ENCODE measurements around the gene RIPK1.

Gene RIPK1

DNA sequence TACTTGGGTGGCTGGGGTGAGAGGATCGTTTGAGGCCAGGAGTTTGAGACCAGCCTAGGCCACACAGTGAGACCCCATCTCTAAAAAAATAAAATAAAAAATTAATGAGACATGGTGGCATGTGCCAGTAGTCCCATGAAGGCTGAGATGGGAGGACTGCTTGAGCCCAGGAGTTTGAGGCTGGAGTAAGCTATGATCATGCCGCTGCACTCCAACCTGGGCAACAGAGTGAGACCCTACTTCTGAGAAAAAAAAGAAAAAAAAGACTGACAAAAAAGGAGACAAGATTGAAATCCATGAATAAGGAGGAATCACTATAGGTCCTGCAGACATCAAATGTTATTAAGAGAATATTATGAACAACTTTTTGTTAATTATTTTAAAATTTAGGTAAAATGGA is 26.5 kb downstream of the RIPK1 start:
- TF ChIP-seq POLR2AphosphoS5 (IDR thresholded peaks at IDR 0.05; ENCODE audit: low read depth, low read length) (no peak), TAF1 (IDR thresholded peaks at IDR 0.05; ENCODE audit: borderline replicate concordance, low read depth, low read length) (no peak), POLR2A (IDR thresholded peaks at IDR 0.05; ENCODE audit: low read depth, low read length) (no peak)
- FAIRE-seq, result no peak

DNA sequence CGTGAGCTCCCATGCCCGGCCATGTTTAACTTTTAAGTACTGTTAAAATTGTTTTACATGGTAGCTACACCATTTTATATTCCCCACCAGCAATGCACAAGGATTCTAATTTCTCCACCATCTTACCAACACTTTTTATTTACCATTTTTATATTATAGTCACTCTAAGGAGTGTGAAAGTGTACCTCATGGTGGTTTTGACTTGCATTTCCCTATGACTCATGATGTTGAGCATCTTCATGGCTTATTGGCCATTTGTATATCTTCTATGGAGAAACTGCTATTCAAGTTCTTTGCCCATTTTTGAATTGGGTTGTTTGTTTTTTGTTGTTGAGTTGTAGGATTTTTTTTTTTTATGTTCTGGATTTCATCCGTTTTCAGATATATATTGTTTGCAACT is 34.6 kb downstream of the RIPK1 start:
- TF ChIP-seq POLR2A (IDR thresholded peaks at IDR 0.05; ENCODE audit: low read depth, low read length), result no peak
- no peak for TF ChIP-seq POLR2AphosphoS5 (IDR thresholded peaks at IDR 0.05; ENCODE audit: low read depth, low read length)
- no peak for TF ChIP-seq TAF1 (IDR thresholded peaks at IDR 0.05; ENCODE audit: borderline replicate concordance, low read depth, low read length)
- FAIRE-seq (no peak), DNase-seq (ENCODE audit: insufficient read length) (no peak)

More for the DNA sequence above, 26.5 kb downstream of the RIPK1 start:
- no peak for DNase-seq (ENCODE audit: insufficient read length)

DNA sequence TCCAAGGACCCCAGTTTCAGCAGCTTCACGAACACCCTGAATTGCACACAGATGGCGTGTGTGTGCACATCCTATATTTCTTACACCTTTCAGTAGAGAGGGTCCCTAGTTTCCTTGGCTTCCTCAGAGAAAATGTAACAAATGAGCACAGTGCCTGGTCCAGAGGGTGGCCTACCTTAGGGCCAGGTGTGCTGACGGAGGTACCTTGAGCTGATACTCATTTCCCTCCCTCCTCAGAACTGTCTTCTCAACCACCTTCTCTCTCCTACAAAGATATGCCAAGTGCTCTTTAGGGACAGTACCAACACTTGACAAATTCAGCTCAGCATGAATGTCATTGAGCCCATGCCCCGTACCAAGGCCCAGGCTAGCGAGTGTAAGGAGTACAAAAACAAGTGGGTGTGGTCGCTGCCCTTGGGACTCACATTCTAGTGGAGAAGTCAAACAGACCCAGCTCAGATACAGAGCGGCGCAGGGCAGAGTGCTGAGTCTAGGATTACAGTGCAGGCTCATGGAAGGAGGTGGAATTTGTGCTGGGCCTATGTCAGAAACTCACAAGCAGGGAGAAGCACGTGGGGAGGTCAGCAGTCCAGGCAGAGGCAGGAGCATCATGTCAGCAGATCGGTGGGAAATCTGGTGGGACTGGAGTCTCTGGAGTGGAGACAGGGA is 40.6 kb downstream of the RIPK1 start:
- DNase-seq (ENCODE audit: insufficient read length), result no peak
- no peak for TF ChIP-seq TAF1 (IDR thresholded peaks at IDR 0.05; ENCODE audit: borderline replicate concordance, low read depth, low read length)
- TF ChIP-seq POLR2A (IDR thresholded peaks at IDR 0.05; ENCODE audit: low read depth, low read length), result no peak
- no peak for TF ChIP-seq POLR2AphosphoS5 (IDR thresholded peaks at IDR 0.05; ENCODE audit: low read depth, low read length)
- no peak for FAIRE-seq

DNA sequence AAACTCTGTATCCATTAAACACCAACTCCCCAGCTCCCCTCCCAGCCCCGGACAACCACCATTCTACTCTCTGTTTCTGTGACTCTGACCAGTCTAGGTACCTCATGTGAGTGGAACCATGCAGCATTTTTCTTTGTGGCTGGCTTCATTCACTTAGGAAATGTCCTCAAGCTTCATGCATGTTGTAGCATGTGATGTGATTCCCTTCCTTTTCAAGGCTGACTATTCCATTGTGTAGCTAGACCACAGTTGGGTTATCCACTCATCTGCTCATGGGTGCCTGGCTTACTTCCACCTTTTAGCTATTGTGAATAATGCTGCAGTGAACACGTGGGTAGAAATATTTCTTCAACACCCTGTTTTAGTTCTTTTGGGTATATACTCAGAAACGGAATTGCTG is 41.5 kb downstream of the RIPK1 start:
- FAIRE-seq, result no peak

DNA sequence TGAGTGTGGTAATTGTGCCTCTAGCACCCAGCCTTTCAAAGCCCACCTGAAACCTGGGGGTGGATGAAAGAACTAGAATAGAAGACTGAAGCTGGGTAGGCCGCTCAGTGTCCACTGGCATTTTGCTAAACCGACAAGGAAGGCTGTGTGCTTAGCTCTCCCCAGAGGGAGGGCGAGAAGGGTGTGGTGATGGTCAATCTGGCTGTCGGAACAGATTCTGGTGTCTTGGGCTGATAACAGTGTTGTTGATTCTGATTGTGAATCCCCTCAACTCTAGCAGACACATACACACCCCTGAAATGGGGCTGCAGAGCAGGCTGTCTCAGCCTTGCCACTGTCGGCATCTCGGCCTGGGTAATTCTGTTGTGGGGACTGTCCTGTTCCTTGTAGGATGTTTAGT is 46.1 kb downstream of the RIPK1 start:
- DNase-seq (ENCODE audit: insufficient read length) (no peak), FAIRE-seq (no peak)
- no peak for TF ChIP-seq POLR2AphosphoS5 (IDR thresholded peaks at IDR 0.05; ENCODE audit: low read depth, low read length)
- TF ChIP-seq TAF1 (IDR thresholded peaks at IDR 0.05; ENCODE audit: borderline replicate concordance, low read depth, low read length), result no peak
- no peak for TF ChIP-seq POLR2A (IDR thresholded peaks at IDR 0.05; ENCODE audit: low read depth, low read length)

More for the DNA sequence above, 41.5 kb downstream of the RIPK1 start:
- no peak for DNase-seq (ENCODE audit: insufficient read length)
- TF ChIP-seq TAF1 (IDR thresholded peaks at IDR 0.05; ENCODE audit: borderline replicate concordance, low read depth, low read length), result no peak
- TF ChIP-seq POLR2A (IDR thresholded peaks at IDR 0.05; ENCODE audit: low read depth, low read length), result no peak
- TF ChIP-seq POLR2AphosphoS5 (IDR thresholded peaks at IDR 0.05; ENCODE audit: low read depth, low read length), result no peak

DNA sequence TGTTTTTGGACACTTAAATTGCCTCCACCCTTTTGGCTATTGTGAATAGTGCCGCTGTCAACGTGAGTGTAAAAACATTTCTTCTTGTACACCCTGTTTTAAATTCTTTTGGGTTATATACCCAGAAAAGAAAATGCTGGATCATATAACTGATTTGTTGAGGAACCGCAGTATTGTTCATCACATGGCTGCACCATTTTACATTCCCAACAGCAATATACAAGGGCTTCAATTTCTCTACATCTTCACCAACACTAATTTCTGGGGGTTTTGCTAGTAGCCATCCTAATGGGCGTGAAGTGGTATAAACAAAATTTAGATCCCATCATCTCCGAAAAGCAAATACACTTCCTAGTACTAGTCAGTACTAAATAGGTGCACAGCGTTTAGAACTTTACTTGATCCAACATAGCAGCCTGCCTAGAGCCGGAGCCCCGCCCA is 49.6 kb downstream of the RIPK1 start:
- DNase-seq (ENCODE audit: insufficient read length) (no peak), FAIRE-seq (peak; percentile 17)
- TF ChIP-seq POLR2A (IDR thresholded peaks at IDR 0.05; ENCODE audit: low read depth, low read length) (no peak), TAF1 (IDR thresholded peaks at IDR 0.05; ENCODE audit: borderline replicate concordance, low read depth, low read length) (no peak), POLR2AphosphoS5 (IDR thresholded peaks at IDR 0.05; ENCODE audit: low read depth, low read length) (no peak)

DNA sequence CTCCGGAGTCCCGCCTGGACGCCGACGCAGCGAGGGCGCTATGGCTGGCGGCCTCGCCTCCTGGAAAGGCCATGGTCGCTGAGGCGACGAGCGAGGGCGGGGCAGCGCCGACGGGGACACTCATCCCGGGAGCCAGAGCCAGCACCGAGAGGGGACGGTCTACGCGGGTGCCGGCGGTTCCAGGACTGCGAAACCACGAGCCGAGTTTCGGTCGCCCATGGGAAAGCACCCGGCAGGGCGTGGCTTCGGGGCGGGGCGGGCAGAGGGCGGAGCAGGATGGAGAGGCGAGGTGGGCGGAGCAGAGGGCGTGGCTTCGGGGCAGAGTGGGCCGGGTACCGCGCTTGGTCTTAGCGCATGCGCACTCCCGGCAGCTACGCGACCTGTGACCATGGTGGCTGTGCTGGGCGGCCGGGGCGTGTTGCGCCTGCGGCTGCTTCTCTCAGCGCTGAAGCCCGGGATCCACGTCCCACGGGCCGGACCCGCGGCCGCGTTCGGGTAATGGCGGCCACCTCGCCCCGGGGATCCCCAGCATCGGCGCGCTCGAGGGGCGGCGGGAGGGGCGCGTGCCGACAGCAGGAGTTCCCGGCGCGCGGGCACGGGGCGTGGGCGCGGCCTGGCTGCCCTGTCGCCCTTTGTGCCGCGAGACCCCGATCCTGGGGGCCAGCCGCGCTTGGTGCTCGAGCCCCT is 50.2 kb downstream of the RIPK1 start, which contains the start of gene BPHL:
Gene BPHL, plus strand, starts transcription at position 359 of the 687 bp plus-strand sequence. Its CDS starts 30 bp downstream, at position 389.
- FAIRE-seq (peak; percentile 98), DNase-seq (ENCODE audit: insufficient read length) (peak; percentile 96)
- TF ChIP-seq TAF1 (IDR thresholded peaks at IDR 0.05; ENCODE audit: borderline replicate concordance, low read depth, low read length) (no peak), POLR2AphosphoS5 (IDR thresholded peaks at IDR 0.05; ENCODE audit: low read depth, low read length) (peak; percentile 76), POLR2A (IDR thresholded peaks at IDR 0.05; ENCODE audit: low read depth, low read length) (peak; percentile 83)

DNA sequence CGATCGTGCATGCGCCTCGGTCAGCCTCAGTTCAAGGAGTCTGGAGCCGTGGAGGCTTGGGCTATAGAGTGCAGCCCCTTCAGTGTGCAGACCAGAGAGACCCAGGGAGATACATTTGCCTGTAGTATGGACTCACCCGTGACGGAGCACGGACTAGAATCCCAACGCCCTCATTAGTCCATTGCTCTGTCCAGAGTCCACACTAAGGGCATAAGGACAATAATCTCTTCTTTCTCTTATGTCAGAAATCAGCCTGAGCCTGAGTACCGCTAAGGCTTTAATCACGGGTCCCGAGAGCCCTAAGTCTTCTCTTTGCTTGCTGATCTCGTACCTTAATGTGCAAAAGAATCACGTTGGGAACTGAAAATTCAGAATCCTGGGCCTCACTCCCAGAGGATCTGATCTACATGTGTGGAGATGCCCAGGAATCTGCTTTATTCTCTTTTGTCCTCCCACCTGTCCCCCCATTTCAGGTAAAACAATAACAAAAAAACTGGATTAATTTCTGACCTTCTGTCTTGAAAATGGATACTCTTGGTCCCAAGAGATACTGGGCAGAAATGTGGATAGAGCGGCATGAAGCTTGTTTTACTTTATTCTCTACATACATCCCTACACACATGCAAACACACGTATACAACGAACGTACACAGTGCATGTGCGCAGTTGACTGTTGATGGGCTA is 50.9 kb downstream of the RIPK1 start:
- FAIRE-seq (no peak), DNase-seq (ENCODE audit: insufficient read length) (no peak)
- no peak for TF ChIP-seq TAF1 (IDR thresholded peaks at IDR 0.05; ENCODE audit: borderline replicate concordance, low read depth, low read length)
- TF ChIP-seq POLR2AphosphoS5 (IDR thresholded peaks at IDR 0.05; ENCODE audit: low read depth, low read length), result no peak
- no peak for TF ChIP-seq POLR2A (IDR thresholded peaks at IDR 0.05; ENCODE audit: low read depth, low read length)

DNA sequence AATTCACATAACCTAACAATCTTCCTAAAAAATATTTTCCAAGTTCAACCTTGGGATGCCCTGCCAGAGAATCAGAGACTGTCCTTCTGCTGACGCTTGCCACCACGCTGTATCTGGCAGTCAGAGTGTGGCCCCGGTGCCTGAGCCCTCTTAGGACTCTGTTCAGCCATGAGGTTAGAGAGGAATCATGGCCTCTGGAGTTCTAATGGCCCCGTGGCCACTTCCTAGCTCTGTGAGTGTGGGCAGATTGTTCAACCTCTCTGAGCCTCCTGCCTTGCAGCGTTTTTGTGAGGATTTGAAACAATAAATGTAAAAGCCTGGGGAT is 52.4 kb downstream of the RIPK1 start:
- TF ChIP-seq POLR2A (IDR thresholded peaks at IDR 0.05; ENCODE audit: low read depth, low read length) (no peak), TAF1 (IDR thresholded peaks at IDR 0.05; ENCODE audit: borderline replicate concordance, low read depth, low read length) (no peak), POLR2AphosphoS5 (IDR thresholded peaks at IDR 0.05; ENCODE audit: low read depth, low read length) (no peak)
- DNase-seq (ENCODE audit: insufficient read length), result no peak
- FAIRE-seq, result no peak

DNA sequence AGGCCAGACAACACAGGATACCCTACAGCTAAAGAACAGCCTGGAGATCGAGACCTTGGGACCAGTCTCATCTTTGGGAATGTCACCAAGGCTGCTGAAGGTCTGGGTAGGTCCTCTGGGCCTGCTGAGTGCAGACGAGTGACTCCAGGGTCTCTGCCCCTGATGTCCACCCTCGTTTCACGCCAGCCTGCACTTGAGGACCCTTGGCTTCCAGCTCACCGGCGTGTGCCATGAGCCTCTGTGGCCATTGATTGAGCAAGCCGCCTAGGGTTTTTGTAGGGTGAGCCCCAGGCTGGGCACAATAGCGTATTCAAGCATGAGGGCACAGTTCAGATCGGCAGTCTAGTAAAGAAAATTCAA is 54.5 kb downstream of the RIPK1 start:
- FAIRE-seq, result no peak
- no peak for DNase-seq (ENCODE audit: insufficient read length)
- TF ChIP-seq POLR2A (IDR thresholded peaks at IDR 0.05; ENCODE audit: low read depth, low read length) (no peak), TAF1 (IDR thresholded peaks at IDR 0.05; ENCODE audit: borderline replicate concordance, low read depth, low read length) (no peak), POLR2AphosphoS5 (IDR thresholded peaks at IDR 0.05; ENCODE audit: low read depth, low read length) (no peak)

DNA sequence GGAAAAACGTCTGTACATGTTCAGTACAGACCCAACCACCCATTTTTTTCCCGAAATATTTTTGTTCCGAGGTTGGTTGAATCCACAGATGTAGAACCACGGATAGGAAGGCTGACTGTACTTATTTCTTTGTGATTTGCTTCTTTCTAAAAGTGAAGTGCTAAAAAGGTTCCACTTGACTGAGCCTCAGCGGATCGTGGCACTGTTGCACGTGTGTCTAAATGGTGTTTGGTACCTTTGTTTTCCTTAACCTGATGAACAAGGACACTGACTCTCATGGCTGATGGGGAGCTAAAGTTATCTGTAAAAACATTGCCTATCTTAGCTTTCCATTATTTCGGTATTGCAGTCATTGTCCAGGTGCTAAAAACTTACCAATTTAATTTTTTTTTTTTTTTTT is 56.4 kb downstream of the RIPK1 start:
- TF ChIP-seq POLR2A (IDR thresholded peaks at IDR 0.05; ENCODE audit: low read depth, low read length) (no peak), POLR2AphosphoS5 (IDR thresholded peaks at IDR 0.05; ENCODE audit: low read depth, low read length) (no peak), TAF1 (IDR thresholded peaks at IDR 0.05; ENCODE audit: borderline replicate concordance, low read depth, low read length) (no peak)
- DNase-seq (ENCODE audit: insufficient read length) (no peak), FAIRE-seq (no peak)
